ENCODE data around the gene PER1.

DNA sequence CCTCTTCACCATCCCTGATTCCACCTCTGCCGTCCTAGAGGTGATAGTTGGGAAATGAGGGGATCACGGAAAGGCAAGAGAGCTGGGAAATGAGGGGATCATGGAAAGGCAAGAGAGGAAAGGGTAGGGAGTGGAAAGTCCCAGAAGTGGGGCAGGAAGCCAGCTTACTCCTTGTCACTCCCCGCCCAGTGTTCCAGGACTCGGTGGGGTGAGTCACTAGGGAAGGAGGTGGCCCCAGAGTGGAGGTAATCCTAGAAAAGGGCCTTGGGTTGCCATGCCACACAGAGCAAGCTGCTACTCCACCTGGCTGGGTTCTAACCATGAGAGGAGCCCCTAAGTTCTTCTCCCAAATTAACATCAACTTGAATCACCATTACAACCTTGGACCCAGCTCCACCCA lies 48.7 kb downstream of the PER1 start:
- TF ChIP-seq CTCF (conservative IDR thresholded peaks at IDR 0.05; ENCODE audit: low read length) (no peak), EZH2phosphoT487 (IDR thresholded peaks at IDR 0.05; ENCODE audit: borderline replicate concordance, low read depth, low read length) (no peak)
